Islet precursor cell (in vitro differentiated cells): ENCODE data around the gene CDKL2.
A peak's percentile ranks its signal among the peaks of the same experiment; 100 is the strongest.
"Not testable (repeated sequence)": the region's sequence is repeated elsewhere in the genome, so short reads cannot be mapped to it uniquely, and the experiment has no call there.

Source experiments
- DNase-seq: peaks from one replicate; pipeline ENCODE4 v3.0.0-alpha.2; 2018

CDKL2 gene

DNA sequence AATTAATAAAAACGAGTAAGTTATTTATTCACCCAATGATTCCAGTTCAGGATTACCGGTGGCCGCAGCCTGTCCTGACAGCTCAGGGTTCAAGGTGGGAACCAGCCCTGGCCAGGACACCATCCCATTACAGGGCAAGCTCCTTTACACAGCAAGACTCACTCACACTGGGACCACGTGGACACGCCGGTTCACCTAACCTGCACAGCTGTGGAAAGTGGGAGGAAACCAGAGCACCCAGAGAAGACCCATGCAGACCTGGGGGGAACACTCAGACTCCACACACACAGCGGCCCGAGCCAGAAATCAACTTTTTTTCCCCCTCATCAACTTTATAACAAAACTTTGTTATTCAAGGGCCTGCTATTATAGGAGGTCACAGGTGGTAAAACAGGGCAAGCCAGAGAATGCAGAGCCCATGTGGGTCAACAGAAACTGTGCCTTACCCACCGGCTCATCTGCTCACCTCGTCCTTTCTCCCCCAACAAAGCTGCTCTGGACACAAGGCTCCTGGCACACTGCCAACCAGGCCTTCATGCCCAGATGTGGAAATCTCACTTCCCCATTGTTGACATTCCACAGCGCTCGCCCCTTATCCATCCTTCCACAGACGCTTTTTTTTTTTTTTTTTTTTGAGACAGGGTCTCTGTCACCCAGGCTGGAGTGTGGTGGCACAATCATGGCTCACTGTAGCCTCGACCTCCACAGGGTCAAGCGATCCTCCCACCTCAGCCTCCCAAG is 82.5 kb downstream of the CDKL2 start:
- DNase-seq, result no peak

DNA sequence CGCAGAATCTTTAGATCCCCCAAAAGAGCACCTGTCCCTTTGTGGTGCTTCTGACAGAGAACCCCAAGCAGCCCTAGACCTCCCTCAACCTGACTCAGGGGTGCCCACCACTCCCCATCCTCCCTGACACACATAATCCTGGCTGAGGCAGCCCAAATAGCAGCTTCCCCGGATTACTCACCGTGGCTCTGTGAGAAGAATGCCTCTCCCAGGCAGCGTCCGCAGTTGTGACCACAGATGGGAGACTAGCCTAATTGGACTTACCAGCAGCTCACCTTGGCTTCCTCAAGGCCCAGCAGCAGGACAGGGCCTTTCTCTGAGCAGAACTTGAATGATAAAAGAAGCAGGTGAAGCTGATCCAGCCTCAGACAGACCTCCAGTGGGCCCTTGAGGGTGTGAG is 84.8 kb downstream of the CDKL2 start:
- DNase-seq, result peak; percentile 90

DNA sequence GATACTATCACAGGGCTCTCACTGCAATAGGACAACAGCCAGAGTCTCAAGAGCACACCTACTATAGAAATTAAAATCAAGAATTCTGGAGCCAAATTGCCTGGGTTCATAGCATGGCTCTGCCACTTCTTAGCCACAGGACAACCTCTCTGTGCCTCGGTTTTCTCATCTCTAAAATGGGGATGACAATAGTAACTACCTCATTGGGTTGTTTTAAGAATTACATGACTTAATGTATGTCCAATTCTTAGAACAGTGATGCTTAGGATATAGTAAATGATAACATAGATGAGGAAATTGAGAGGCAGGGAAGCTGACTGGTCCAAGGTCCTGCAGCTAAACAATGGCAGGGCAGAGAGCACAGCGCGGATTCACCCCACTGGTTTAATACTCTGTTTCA is 85.5 kb downstream of the CDKL2 start:
- no peak for DNase-seq

DNA sequence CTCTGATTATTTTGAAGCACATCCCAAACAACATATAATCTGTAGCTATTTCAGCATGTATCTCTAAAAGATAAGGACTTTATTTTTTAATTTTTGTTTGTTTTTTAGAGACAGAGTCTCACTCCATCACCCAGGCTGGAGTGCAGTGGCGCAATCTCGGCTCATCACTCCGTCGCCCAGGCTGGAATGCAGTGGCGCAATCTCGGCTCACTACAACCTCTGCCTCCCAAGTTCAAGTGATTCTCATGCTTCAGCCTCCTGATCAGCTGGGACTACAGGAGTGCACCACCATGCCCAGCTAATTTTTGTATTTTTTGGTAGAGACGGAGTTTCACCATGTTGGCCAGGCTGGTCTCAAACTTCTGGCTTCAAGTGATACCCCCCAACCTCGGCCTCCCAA is 86.1 kb downstream of the CDKL2 start:
- DNase-seq, result not testable (repeated sequence)

DNA sequence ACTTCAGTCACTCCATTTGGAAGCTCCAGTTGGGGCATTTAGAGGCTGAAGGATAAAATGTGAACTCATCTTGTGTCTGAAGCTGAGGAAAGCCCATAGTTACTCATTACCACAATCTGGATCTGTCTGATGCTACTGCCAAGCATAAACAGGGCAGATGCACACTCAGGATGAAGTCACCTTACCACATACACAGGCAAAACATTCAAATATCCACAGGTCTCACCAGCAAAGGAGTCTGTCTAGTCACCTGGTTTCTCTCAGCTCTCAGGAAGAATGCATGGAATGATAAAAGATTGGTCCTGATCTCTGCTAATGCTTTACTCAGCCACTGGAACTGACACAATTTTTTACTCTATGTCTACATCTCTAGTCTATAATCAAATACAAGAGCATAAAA is 87.5 kb downstream of the CDKL2 start:
- DNase-seq, result peak; percentile 88

DNA sequence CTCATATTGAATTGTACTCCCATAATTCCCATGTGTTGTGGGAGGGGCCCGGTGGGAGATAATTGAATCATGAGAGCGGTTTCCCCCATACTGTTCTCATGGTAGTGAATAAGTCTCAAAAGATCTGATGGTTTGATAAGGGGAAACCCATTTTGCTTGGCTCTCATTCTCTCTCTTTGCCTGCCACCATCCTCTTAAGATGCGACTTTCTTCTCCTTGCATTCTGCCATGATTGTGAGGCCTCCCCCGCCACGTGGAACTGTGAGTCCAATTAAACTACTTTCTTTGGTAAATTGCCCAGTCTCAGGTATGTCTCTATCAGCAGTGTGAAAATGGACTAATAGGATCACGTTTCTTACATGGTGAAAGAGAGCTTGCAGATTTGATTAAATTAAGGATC is 93.0 kb downstream of the CDKL2 start:
- not testable (repeated sequence) for DNase-seq

DNA sequence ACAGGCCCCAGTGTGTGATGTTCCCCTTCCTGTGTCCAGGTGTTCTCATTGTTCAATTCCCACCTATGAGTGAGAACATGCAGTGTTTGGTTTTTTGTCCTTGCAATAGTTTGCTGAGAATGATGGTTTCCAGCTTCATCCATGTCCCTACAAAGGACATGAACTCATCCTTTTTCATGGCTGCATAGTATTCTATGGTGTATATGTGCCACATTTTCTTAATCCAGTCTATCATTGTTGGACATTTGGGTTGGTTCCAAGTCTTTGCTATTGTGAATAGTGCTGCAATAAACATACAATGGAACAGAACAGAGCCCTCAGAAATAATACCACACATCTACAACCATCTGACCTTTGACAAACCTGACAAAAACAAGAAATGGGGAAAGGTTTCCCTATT is 96.4 kb downstream of the CDKL2 start:
- DNase-seq, result not testable (repeated sequence)

DNA sequence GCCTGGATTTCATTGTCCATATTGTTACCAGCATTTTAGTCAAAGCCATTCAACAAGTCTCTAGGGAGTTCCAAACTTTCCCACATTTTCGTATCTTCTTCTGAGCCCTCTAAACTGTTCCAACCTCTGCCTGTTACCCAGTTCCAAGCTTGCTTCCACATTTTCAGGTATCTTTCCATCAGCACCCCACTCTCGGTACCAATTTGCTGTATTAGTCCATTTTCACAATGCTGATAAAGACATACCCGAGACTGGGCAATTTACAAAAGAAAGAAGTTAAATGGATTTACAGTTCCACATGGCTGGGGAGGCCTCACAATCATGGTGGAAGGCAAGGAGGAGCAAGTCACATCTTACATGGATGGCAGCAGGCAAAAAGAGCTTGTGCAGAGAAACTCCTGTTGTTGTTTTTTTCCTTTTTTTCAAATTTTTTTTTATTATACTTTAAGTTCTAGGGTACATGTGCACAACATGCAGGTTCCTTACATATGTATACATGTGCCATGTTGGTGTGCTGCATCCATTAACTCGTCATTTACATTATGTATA is 96.9 kb downstream of the CDKL2 start:
- not testable (repeated sequence) for DNase-seq

DNA sequence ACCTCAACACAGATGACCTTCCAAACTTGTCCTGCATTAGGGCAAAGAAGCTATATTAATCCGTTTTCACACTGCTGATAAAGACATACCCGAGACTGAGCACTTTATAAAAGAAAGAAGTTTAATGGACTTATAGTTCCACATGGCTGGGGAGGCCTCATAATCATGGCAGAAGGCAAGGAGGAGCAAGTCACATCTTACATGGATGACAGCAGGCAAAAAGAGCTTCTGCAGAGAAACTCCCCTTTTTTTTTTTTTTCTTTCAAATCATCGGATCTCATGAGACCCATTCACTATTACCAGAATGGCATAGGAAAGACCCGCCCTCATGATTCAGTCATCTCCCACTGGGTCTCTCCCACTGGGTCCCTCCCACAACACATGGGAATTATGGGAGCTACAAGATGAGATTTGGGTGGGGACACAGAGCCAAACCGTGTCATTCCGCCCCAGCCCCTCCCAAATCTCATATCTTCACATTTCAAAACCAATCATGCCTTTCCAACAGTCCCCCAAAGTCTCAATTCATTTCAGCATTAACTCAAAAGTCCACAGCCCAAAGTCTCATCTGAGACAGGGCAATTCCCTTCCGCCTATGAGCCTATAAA is 98.7 kb downstream of the CDKL2 start:
- DNase-seq, result not testable (repeated sequence)

DNA sequence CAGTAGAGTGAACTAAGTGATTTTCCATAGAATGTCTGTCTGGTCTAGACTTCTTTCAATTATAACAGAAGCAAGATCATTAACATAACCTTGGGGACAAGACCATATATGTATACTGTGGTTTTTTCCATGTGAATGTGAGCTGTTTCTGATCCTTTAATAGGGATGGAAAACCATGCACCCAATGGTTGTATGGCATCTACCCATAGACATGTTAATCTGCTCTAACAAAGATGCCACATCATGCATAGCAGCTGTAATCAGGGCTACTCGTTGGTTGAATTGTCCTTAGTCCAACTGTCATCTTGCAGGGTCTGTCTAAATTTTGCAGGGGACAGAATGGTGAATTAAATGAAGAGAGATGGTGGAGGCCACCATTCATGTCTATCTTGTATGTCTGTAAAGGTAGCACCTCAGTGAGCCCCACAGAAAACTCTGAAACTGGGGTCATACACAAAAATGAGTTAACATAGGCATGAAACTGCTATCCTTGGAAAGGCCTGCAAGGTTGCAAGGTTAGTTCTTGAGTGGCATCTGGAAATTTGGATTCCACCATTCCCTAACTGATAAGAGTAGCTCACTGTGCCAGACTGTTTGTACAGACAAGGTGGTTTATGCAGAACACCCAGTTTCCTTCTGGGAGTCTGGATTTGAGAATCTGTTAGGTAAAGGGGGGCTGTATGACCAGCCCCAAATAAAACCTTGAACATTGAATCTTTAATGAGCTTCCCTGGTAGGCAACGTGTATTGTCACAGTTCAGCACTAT is 99.6 kb downstream of the CDKL2 start:
- no peak for DNase-seq
